ENCODE data around the gene OR6M1. TPM values are rescaled to one million over a fixed set of nuclear protein-coding genes. Genes with fewer than 3 reads are reported as not detected.

OR6M1 gene
- total and polyA plus RNA-seq, 2 of the 13 experiments (the other 11 are each of a cell fraction or from before 2014, with no cell fraction given) = not detected

DNA sequence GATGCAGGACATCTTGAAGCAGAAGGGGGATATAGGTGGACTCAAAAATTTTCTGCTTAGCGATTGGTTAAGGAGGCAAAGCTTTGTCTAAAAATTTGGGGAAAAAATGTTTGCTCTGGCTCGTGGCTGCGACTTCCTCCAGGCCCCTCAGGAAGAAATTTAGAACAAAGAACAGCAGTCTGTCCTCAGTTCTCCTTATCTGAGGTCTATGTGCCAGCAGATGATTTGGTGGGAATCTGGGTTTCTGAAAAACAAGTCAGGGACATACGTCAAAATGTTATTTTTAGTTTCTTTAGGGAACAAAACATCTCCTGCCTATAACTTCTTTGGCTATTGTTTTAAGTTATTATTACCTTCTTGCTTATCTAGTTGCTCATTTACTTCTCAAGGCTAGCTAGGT lies 8.1 kb downstream of the OR6M1 start:
- Histone ChIP-seq H3K27ac (ENCODE audit: extremely low read length, insufficient read depth, low read length) (no peak overlapping the region), H4K20me1 (ENCODE audit: insufficient read depth, low read length) (no peaks in the 10 kb centered on the region), H3K4me2 (ENCODE audit: low read depth, low read length) (no peak overlapping the region), H3K4me3 (replicated peaks in 1 of 3; ENCODE audit: insufficient read depth in 1 of 3, low read depth in 2 of 3, low read length in 3 of 3) (no peak overlapping the region), H3K4me1 (ENCODE audit: insufficient read depth, low read length) (no peaks in the 10 kb centered on the region), H2AFZ (ENCODE audit: low read length) (no peak overlapping the region), H3K9me3 (ENCODE audit: low read length) (no peaks in the 10 kb centered on the region), H3K27me3 (ENCODE audit: control insufficient read depth in 1 of 2, insufficient read depth in 2 of 2, low read length in 2 of 2) (no peaks in the 10 kb centered on the region), H3K9ac (ENCODE audit: insufficient read depth, low read depth, low read length) (no peak overlapping the region), H3K36me3 (replicated peaks in 1 of 2; ENCODE audit: control insufficient read depth in 1 of 2, insufficient read depth in 2 of 2, low read length in 2 of 2) (no peaks in the 10 kb centered on the region), H3K79me2 (ENCODE audit: insufficient read depth, low read length) (no peaks in the 10 kb centered on the region)
- no peak for DNase-seq (ENCODE audit: low spot score)
- intact Hi-C loops (cut with micrococcal nuclease; ENCODE audit: unreplicated experiment) (no loop called here), in situ Hi-C loops (cut with HindIII; ENCODE audit: extremely low pct_ligation_motif_present, low pct_unique_long_range_greater_than_20kb) (no loop called here)
- ATAC-seq = no peak
- no TSS peak for BruUV-seq (replicated peaks)
- ChIA-PET CTCF (ENCODE audit: low intra/inter-chr PET ratio, low total read pairs) (no interaction called here), POLR2A (no interaction called here)
- 12% methylated on average over 4 of the region's 4 CpGs for WGBS (ENCODE audit: low lambda C conversion rate)
- no peak for FAIRE-seq
- TF ChIP-seq IKZF5 (CRISPR knock-in tag; IDR thresholded peaks at IDR 0.05) (no peak), JUN (CRISPR knock-in tag; IDR thresholded peaks at IDR 0.05) (no peak), ZNF331 (CRISPR knock-in tag; IDR thresholded peaks at IDR 0.05) (no peak), FOXM1 (CRISPR knock-in tag; IDR thresholded peaks at IDR 0.05) (no peak), FOXO1 (CRISPR knock-in tag; IDR thresholded peaks at IDR 0.05) (no peak), GATA4 (IDR thresholded peaks at IDR 0.05; ENCODE audit: borderline replicate concordance, low read depth) (no peak), HNF1B (CRISPR knock-in tag; IDR thresholded peaks at IDR 0.05) (no peak), ZNF552 (CRISPR knock-in tag; IDR thresholded peaks at IDR 0.05; ENCODE audit: borderline replicate concordance) (no peak), MED13 (CRISPR knock-in tag; IDR thresholded peaks at IDR 0.05) (no peak), MXD4 (CRISPR knock-in tag; IDR thresholded peaks at IDR 0.05) (no peak), KDM6A (CRISPR knock-in tag; IDR thresholded peaks at IDR 0.05; ENCODE audit: low read depth) (no peak), NBN (conservative IDR thresholded peaks at IDR 0.05) (no peak), MAZ (IDR thresholded peaks at IDR 0.05; ENCODE audit: borderline replicate concordance, low read depth, low read length) (no peak), MAZ (CRISPR knock-in tag; IDR thresholded peaks at IDR 0.05; ENCODE audit: low read depth) (no peak), GPN1 (CRISPR knock-in tag; IDR thresholded peaks at IDR 0.05; ENCODE audit: borderline replicate concordance) (no peak), GMEB1 (CRISPR knock-in tag; IDR thresholded peaks at IDR 0.05; ENCODE audit: borderline replicate concordance) (no peak), ZNF326 (CRISPR knock-in tag; IDR thresholded peaks at IDR 0.05; ENCODE audit: borderline replicate concordance) (no peak), ZNF616 (CRISPR knock-in tag; IDR thresholded peaks at IDR 0.05; ENCODE audit: low read depth) (no peak), PLSCR1 (CRISPR knock-in tag; IDR thresholded peaks at IDR 0.05; ENCODE audit: borderline replicate concordance) (no peak), ZNF333 (CRISPR knock-in tag; IDR thresholded peaks at IDR 0.05; ENCODE audit: borderline replicate concordance) (no peak), DNMT1 (CRISPR knock-in tag; IDR thresholded peaks at IDR 0.05) (no peak)

Data from HepG2 (cell line).